Measurements from ENCODE around the gene NEK11. TPM values are rescaled to one million over a fixed set of nuclear protein-coding genes. Genes with fewer than 3 reads are reported as not detected.

Gene NEK11
- total RNA-seq, 1 experiment from 2014 or later, result 13.2 TPM

DNA sequence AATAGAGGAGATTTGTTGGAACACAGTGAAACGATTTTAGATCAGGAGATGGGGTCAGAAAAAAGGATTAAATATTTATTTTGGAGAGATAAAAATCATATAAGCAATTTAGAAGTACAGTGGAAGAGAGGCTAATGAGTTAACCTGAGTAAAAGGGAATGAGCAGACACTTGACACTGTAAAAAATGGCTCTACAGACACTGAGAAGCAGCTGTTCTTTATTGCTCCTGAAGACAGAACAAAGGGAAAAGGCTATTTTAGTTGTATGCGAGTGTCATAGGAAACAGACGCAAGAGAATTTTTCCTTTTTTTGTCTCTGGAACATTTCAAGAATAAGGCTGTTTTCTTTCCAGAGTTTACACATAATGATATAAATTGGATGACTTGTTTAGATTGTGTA is 34.3 kb upstream of the NEK11 start:
- Histone ChIP-seq H3K4me1 (replicated peaks; ENCODE audit: insufficient read depth) (no peaks in the 10 kb centered on the region), H4K20me1 (ENCODE audit: insufficient read depth) (no peaks in the 10 kb centered on the region), H3K4me2 (no peak overlapping the region), H2AFZ (no peak overlapping the region), H3K4me3 (no peak overlapping the region), H3K27ac (no peak overlapping the region), H3K79me2 (ENCODE audit: low read depth) (no peaks in the 10 kb centered on the region), H3F3A (ENCODE audit: insufficient read depth, low read depth) (no peaks in the 10 kb centered on the region), H3K27me3 (ENCODE audit: insufficient read depth, low read depth) (no peaks in the 10 kb centered on the region), H3K9me2 (ENCODE audit: insufficient read depth) (no peaks in the 10 kb centered on the region), H3K9me3 (ENCODE audit: insufficient read depth, low read depth) (no peaks in the 10 kb centered on the region), H3K36me3 (ENCODE audit: low read depth) (peaks cover under 1% of the 10 kb centered on the region; the same call in 1 of the 2 replicates)
- TF ChIP-seq, protein P1, sequence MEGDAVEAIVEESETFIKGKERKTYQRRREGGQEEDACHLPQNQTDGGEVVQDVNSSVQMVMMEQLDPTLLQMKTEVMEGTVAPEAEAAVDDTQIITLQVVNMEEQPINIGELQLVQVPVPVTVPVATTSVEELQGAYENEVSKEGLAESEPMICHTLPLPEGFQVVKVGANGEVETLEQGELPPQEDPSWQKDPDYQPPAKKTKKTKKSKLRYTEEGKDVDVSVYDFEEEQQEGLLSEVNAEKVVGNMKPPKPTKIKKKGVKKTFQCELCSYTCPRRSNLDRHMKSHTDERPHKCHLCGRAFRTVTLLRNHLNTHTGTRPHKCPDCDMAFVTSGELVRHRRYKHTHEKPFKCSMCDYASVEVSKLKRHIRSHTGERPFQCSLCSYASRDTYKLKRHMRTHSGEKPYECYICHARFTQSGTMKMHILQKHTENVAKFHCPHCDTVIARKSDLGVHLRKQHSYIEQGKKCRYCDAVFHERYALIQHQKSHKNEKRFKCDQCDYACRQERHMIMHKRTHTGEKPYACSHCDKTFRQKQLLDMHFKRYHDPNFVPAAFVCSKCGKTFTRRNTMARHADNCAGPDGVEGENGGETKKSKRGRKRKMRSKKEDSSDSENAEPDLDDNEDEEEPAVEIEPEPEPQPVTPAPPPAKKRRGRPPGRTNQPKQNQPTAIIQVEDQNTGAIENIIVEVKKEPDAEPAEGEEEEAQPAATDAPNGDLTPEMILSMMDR (conservative IDR thresholded peaks at IDR 0.05), result no peak
- TF ChIP-seq EZH2 (IDR thresholded peaks at IDR 0.05; ENCODE audit: low read depth), result no peak
- CTCF ChIA-PET, result no interaction called here
- POLR2A ChIA-PET (ENCODE audit: unreplicated experiment), result no interaction called here
- no TSS peak for BruUV-seq (replicated peaks)
- no peak for DNase-seq
- intact Hi-C loops (cut with micrococcal nuclease; ENCODE audit: unreplicated experiment), result no loop called here

DNA sequence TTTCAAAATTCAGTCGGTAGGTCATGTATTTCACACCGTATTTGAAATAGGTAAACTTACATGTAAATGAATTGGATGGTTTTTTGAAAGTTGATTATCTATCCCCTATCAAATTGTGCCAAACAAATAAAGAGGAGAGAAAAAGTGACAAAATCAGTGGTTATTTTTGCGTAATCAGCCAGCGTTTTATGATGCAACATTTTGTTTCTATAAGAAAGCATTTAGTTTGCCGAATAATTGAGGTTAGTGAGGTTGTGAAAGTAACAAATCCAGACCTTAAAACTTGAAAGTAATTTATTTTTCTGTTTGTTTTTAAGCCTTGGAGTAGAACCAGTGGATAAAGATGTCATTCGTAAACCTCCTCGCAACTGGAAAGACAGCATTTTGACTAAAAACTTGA is 29.4 kb upstream of the NEK11 start:
- BruUV-seq (replicated peaks), result no TSS peak
- no peak overlapping the region for H3K4me3 ChIP-seq
- no peak for DNase-seq
- H3K9me3 ChIP-seq (ENCODE audit: insufficient read depth, low read depth), result no peaks in the 10 kb centered on the region
- no peaks in the 10 kb centered on the region for H3K27me3 ChIP-seq (ENCODE audit: insufficient read depth, low read depth)
- H3F3A ChIP-seq (ENCODE audit: insufficient read depth, low read depth), result no peaks in the 10 kb centered on the region
- no peaks in the 10 kb centered on the region for H3K4me1 ChIP-seq (replicated peaks; ENCODE audit: insufficient read depth)
- no peaks in the 10 kb centered on the region for H4K20me1 ChIP-seq (ENCODE audit: insufficient read depth)
- intact Hi-C loops (cut with micrococcal nuclease; ENCODE audit: unreplicated experiment), result no loop called here
- TF ChIP-seq, protein P1 (conservative IDR thresholded peaks at IDR 0.05), result no peak
- no peak for TF ChIP-seq EZH2 (IDR thresholded peaks at IDR 0.05; ENCODE audit: low read depth)
- ChIA-PET POLR2A (ENCODE audit: unreplicated experiment) (no interaction called here), CTCF (no interaction called here)
- H3K27ac ChIP-seq, result peak overlapping the region; percentile 2; the same call in 1 of the 2 replicates
- no peaks in the 10 kb centered on the region for H3K79me2 ChIP-seq (ENCODE audit: low read depth)
- H3K9me2 ChIP-seq (ENCODE audit: insufficient read depth), result no peaks in the 10 kb centered on the region
- H2AFZ ChIP-seq, result no peak overlapping the region
- H3K36me3 ChIP-seq (ENCODE audit: low read depth), result peaks cover 28% of the 10 kb centered on the region
- no peak overlapping the region for H3K4me2 ChIP-seq

DNA sequence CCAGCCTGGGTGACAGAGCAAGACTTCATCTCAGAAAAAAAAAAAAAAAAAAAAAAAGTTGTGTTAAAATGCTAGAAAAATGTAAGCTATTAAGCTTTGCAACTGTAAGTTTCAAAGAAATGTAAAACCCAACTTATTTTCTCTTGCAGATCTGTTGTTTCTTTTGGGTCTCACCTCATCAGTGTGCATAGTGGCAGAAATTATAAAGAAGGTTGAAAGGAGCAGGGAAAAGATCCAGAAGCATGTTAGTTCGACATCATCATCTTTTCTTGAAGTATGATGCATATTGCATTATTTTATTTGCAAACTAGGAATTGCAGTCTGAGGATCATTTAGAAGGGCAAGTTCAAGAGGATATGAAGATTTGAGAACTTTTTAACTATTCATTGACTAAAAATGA is 25.6 kb upstream of the NEK11 start:
- no peak overlapping the region for H2AFZ ChIP-seq
- H3K79me2 ChIP-seq (ENCODE audit: low read depth), result no peaks in the 10 kb centered on the region
- no peaks in the 10 kb centered on the region for H3F3A ChIP-seq (ENCODE audit: insufficient read depth, low read depth)
- H3K4me1 ChIP-seq (replicated peaks; ENCODE audit: insufficient read depth), result no peaks in the 10 kb centered on the region
- H3K36me3 ChIP-seq (ENCODE audit: low read depth), result peaks cover 32% of the 10 kb centered on the region
- CTCF ChIA-PET, result no interaction called here
- intact Hi-C loops (cut with micrococcal nuclease; ENCODE audit: unreplicated experiment), result no loop called here
- no peaks in the 10 kb centered on the region for H3K9me3 ChIP-seq (ENCODE audit: insufficient read depth, low read depth)
- no peak for DNase-seq
- TF ChIP-seq EZH2 (IDR thresholded peaks at IDR 0.05; ENCODE audit: low read depth), result no peak
- TF ChIP-seq, protein P1 (conservative IDR thresholded peaks at IDR 0.05), result no peak
- no peaks in the 10 kb centered on the region for H3K27me3 ChIP-seq (ENCODE audit: insufficient read depth, low read depth)
- H4K20me1 ChIP-seq (ENCODE audit: insufficient read depth), result no peaks in the 10 kb centered on the region
- H3K9me2 ChIP-seq (ENCODE audit: insufficient read depth), result no peaks in the 10 kb centered on the region
- H3K4me2 ChIP-seq, result no peak overlapping the region
- BruUV-seq (replicated peaks), result no TSS peak
- POLR2A ChIA-PET (ENCODE audit: unreplicated experiment), result interaction anchor here (0.7 kb wide), 1 partner anchor 109 kb away, joined by 10 read pairs; no protein-coding TSS in a partner anchor
- no peak overlapping the region for H3K27ac ChIP-seq
- H3K4me3 ChIP-seq, result no peak overlapping the region

Measured in PC-9 (cell line).